GM12872 (cell line): ENCODE data around the gene DNAJC27.

ENCODE experiments used
- CTCF ChIP-seq: IDR thresholded peaks from 3 replicates; pipeline ENCODE4 v1.5.1; 2011; ENCODE audit warnings: low read depth, mild to moderate bottlenecking, low read length, moderate library complexity; ENCODE audit not compliant: insufficient read depth

The DNAJC27 gene

GRCh38 chr2:24924266-24924665 lies 47.5 kb downstream of the DNAJC27 start:
- no peak for TF ChIP-seq CTCF

GRCh38 chr2:24923106-24923505 lies 48.6 kb downstream of the DNAJC27 start:
- TF ChIP-seq CTCF: no peak

DNA sequence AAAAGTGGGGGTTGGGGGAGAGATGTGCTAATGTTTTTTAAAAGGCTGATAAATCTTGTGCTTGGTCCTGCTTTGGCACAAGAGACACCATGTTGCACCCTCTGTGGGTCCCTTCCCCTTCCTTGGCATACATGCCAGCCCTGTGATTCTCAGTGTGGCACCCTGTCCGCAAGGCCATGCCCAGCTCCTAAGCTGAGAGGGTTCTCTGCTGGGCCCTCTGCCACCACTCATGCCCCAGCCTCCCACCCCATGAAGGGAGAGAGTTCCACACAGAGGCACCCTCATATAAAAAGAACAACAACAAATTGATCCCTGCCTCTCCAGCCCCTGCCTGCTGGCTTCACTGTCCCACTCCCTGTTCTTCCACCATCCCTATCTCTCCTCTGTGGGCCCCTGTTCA lies 49.2 kb downstream of the DNAJC27 start:
- TF ChIP-seq CTCF: no peak

GRCh38 chr2:24920809-24921441 lies 50.8 kb downstream of the DNAJC27 start:
- TF ChIP-seq CTCF: peak; percentile 51; the same call in 2 of the 3 replicates

- TF ChIP-seq CTCF: no peak
Observed at GRCh38 chr2:24920098-24920808, 51.5 kb downstream of the DNAJC27 start, which contains the start of gene ADCY3. ADCY3 (minus strand) TSS chr2:24920237; CDS start chr2:24918987, 1,250 bp downstream.

DNA sequence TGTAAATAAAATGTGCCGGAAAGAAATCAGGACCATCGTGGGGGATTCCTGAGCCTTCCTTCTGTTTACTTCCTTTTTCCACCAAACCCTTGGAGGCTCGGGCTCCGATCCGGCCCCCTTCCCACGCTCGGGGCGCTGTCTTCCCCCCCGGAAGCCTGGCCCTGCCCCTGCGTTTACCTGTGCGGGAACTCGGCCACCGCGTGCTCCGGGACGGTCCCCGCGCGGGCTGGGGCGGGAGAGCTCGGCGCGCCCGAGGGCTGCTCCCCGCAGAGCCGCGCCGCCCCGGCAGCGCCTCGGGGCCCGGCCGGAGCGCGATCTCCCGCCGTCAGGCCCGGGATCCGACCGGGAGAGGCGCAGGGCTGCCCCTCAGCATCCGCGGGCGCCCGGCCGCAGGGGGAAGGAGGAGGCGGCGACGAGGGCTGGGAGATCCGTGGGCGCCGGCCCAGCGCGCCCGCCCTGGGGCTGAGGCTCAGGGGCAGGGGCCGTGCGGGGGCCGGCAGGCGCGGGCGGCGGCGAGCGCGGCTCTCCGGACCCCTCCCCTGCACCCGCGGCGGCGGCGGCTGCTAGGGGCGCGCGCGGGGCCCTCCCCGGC lies 52.2 kb downstream of the DNAJC27 start:
- TF ChIP-seq CTCF: no peak

GRCh38 chr2:24919037-24919505 lies 52.7 kb downstream of the DNAJC27 start:
- TF ChIP-seq CTCF: no peak
